ENCODE measurements around the gene RAB6B. TPM values are rescaled to one million over a fixed set of nuclear protein-coding genes. Genes with fewer than 3 reads are reported as not detected.

The RAB6B gene
- total RNA-seq, 3 donors from 2014 or later: 0.15 to 0.63 (median 0.26) TPM

DNA sequence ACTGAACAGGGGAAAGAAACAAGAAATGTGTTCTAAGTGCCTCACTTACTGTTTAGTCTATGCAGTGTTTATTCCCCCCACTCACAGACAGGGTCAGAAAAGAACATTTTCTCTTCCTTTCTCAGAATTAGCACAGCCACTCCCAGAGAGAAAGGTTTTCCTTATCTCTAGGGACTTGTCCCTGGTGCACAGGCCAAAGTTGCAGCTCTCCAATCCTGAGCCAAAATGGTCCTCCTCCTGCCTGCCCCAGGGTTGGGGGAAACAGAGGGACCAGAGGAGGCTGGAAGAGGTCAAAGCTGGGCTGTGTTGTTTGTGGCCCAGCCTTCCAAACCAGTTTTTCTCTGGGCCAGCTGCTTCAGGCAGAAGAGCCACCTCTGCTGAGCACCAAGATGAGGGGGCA, 12.0 kb downstream of the RAB6B start:
- Mint-ChIP-seq H3K4me3 (no peak overlapping the region), H3K4me1 (ENCODE audit: low read depth) (peaks cover 16% of the 10 kb centered on the region), H3K9me3 (peaks cover 4% of the 10 kb centered on the region), H3K36me3 (ENCODE audit: insufficient read depth) (no peaks in the 10 kb centered on the region), H3K27me3 (ENCODE audit: low read depth) (peaks cover 8% of the 10 kb centered on the region)
- DNase-seq (no peak), ATAC-seq (no peak)

- Mint-ChIP-seq H3K9me3 (peaks cover 9% of the 10 kb centered on the region), H3K36me3 (ENCODE audit: insufficient read depth) (no peaks in the 10 kb centered on the region), H3K4me3 (no peak overlapping the region), H3K4me1 (ENCODE audit: low read depth) (peaks cover 16% of the 10 kb centered on the region), H3K27me3 (ENCODE audit: low read depth) (peaks cover 8% of the 10 kb centered on the region)
- ATAC-seq (no peak), DNase-seq (no peak)
Observed at GRCh38 chr3:133882986-133883586, 12.6 kb downstream of the RAB6B start.

- ATAC-seq: no peak
Observed at GRCh38 chr3:133881939-133882825, 13.5 kb downstream of the RAB6B start.

DNA sequence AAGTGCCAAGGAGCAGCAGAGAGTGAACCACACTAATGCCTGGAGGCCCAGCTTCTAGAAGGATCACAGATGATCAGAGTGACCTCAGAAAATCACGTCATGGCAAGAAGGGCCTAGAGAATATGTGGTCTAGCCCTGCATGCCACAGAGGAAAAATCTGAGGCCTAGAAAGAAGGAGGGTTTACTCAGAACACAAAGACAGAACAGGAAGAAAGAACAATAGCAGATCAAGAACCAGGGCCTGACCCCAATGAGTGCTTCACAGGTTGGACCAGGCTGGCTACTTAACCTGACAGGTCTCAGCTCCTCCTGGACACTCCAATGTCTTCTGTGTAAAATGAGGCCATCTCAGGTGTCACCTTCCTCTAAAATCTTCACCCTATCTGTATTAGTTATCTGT, 14.2 kb downstream of the RAB6B start:
- Mint-ChIP-seq H3K9me3 (peaks cover 17% of the 10 kb centered on the region), H3K36me3 (ENCODE audit: insufficient read depth) (no peaks in the 10 kb centered on the region), H3K4me1 (ENCODE audit: low read depth) (peaks cover 16% of the 10 kb centered on the region), H3K27me3 (ENCODE audit: low read depth) (peaks cover 8% of the 10 kb centered on the region), H3K4me3 (no peak overlapping the region)
- DNase-seq (no peak), ATAC-seq (no peak)

More at GRCh38 chr3:133881939-133882825, 13.5 kb downstream of the RAB6B start:
- no peak overlapping the region for H3K4me3 Mint-ChIP-seq
- peaks cover 14% of the 10 kb centered on the region for H3K9me3 Mint-ChIP-seq
- DNase-seq: no peak
- H3K27me3 Mint-ChIP-seq (ENCODE audit: low read depth): peaks cover 8% of the 10 kb centered on the region
- peaks cover 16% of the 10 kb centered on the region for H3K4me1 Mint-ChIP-seq (ENCODE audit: low read depth)
- H3K36me3 Mint-ChIP-seq (ENCODE audit: insufficient read depth): no peaks in the 10 kb centered on the region

DNA sequence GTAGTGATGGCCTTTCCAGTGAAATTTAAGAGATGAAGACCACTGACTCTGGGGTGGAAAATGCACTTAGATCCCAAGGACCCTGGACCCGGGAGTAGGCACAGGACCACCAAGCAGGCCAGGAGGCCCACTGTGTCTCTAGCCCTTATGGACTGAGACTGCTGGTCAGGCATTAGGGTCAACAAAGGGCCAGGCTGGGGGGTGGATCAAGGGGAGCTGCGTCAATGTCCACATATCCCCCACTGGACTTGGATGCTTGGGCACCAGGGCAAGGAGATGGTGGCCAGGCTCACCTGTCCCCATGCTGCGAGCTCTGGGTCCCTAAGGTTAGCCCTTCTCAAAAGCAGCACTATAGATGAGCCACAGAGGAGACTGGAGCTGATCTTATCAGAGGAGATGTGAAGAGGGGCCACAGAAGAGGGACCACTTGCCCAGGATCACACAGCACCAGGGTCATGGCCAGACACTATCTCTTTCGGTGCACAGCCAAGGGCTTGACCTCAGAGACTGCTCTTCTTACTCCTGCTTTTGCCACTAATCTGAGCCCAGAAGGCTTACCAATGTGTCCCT, 14.7 kb downstream of the RAB6B start:
- peaks cover 17% of the 10 kb centered on the region for H3K9me3 Mint-ChIP-seq
- no peaks in the 10 kb centered on the region for H3K36me3 Mint-ChIP-seq (ENCODE audit: insufficient read depth)
- peaks cover 16% of the 10 kb centered on the region for H3K4me1 Mint-ChIP-seq (ENCODE audit: low read depth)
- H3K4me3 Mint-ChIP-seq: no peak overlapping the region
- ATAC-seq: no peak
- peaks cover 5% of the 10 kb centered on the region for H3K27me3 Mint-ChIP-seq (ENCODE audit: low read depth)
- DNase-seq: no peak

GRCh38 chr3:133880287-133880686, 15.4 kb downstream of the RAB6B start:
- Mint-ChIP-seq H3K4me1 (ENCODE audit: low read depth) (peaks cover 16% of the 10 kb centered on the region), H3K9me3 (peaks cover 17% of the 10 kb centered on the region), H3K27me3 (ENCODE audit: low read depth) (peaks cover 3% of the 10 kb centered on the region), H3K4me3 (no peak overlapping the region), H3K36me3 (ENCODE audit: insufficient read depth) (no peaks in the 10 kb centered on the region)
- ATAC-seq (peak; percentile 40 to 46), DNase-seq (no peak)

DNA sequence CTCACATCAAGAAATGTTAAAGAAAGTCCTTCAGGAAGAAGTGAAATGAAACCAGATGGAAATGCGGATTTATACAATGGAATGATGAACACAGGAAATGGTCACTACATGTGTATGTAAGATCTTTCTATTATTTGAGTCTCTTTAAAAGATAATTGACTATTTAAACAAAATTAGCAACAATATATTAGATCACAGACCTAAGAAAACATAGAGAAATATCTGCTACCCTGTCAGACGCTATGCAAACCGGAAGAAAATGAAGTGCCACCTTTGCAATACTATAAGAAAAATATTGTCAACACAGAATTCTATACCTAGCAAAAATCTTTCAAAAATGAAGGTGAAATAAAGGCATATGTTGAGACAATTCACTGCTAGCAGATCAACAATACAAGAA, 17.2 kb downstream of the RAB6B start:
- DNase-seq: no peak
- Mint-ChIP-seq H3K36me3 (ENCODE audit: insufficient read depth) (no peaks in the 10 kb centered on the region), H3K4me3 (no peak overlapping the region), H3K9me3 (peaks cover 17% of the 10 kb centered on the region), H3K27me3 (ENCODE audit: low read depth) (no peaks in the 10 kb centered on the region), H3K4me1 (ENCODE audit: low read depth) (peaks cover 16% of the 10 kb centered on the region)
- no peak for ATAC-seq

- H3K36me3 Mint-ChIP-seq (ENCODE audit: insufficient read depth): no peaks in the 10 kb centered on the region
- ATAC-seq (no peak), DNase-seq (no peak)
- peaks cover 17% of the 10 kb centered on the region for H3K9me3 Mint-ChIP-seq
- H3K4me1 Mint-ChIP-seq (ENCODE audit: low read depth): peaks cover 10% of the 10 kb centered on the region
- H3K4me3 Mint-ChIP-seq: no peak overlapping the region
- H3K27me3 Mint-ChIP-seq (ENCODE audit: low read depth): no peaks in the 10 kb centered on the region
Observed at GRCh38 chr3:133877221-133877620, 18.5 kb downstream of the RAB6B start.

GRCh38 chr3:133874761-133875438, 20.8 kb downstream of the RAB6B start:
- no peak overlapping the region for H3K4me3 Mint-ChIP-seq
- H3K9me3 Mint-ChIP-seq: peaks cover 17% of the 10 kb centered on the region
- H3K27me3 Mint-ChIP-seq (ENCODE audit: low read depth): peaks cover 2% of the 10 kb centered on the region
- ATAC-seq (no peak), DNase-seq (no peak)
- no peaks in the 10 kb centered on the region for H3K4me1 Mint-ChIP-seq (ENCODE audit: low read depth)
- no peaks in the 10 kb centered on the region for H3K36me3 Mint-ChIP-seq (ENCODE audit: insufficient read depth)

DNA sequence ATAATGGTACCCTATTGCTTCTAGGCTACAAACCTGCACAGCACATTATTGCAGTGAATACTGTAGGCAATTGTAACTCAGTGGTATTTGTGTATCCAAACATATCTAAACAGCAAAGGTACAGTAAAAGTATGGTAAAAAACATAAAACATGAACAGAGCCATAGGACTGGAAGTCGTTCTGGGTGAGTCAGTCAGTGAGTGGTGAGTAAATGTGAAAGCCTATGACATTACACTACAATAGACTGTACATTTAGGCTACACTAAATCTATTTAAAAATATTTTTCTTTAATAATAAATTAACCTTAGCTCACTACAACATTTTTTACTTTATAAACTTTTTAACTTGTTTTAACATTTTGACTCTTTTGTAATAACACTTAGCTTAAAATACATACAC, 21.3 kb downstream of the RAB6B start:
- DNase-seq (no peak), ATAC-seq (no peak)
- Mint-ChIP-seq H3K27me3 (ENCODE audit: low read depth) (peaks cover 2% of the 10 kb centered on the region), H3K4me1 (ENCODE audit: low read depth) (no peaks in the 10 kb centered on the region), H3K9me3 (peaks cover 17% of the 10 kb centered on the region), H3K4me3 (no peak overlapping the region), H3K36me3 (ENCODE audit: insufficient read depth) (no peaks in the 10 kb centered on the region)

GRCh38 chr3:133872781-133873180, 22.9 kb downstream of the RAB6B start:
- H3K4me3 Mint-ChIP-seq: no peak overlapping the region
- H3K4me1 Mint-ChIP-seq (ENCODE audit: low read depth): no peaks in the 10 kb centered on the region
- DNase-seq: no peak
- ATAC-seq: no peak
- H3K27me3 Mint-ChIP-seq (ENCODE audit: low read depth): peaks cover 7% of the 10 kb centered on the region
- H3K36me3 Mint-ChIP-seq (ENCODE audit: insufficient read depth): no peaks in the 10 kb centered on the region
- H3K9me3 Mint-ChIP-seq: peaks cover 4% of the 10 kb centered on the region

GRCh38 chr3:133872161-133872560, 23.5 kb downstream of the RAB6B start:
- H3K9me3 Mint-ChIP-seq: peaks cover 3% of the 10 kb centered on the region
- no peaks in the 10 kb centered on the region for H3K4me1 Mint-ChIP-seq (ENCODE audit: low read depth)
- DNase-seq (no peak), ATAC-seq (no peak)
- peaks cover 7% of the 10 kb centered on the region for H3K27me3 Mint-ChIP-seq (ENCODE audit: low read depth)
- no peak overlapping the region for H3K4me3 Mint-ChIP-seq
- H3K36me3 Mint-ChIP-seq (ENCODE audit: insufficient read depth): no peaks in the 10 kb centered on the region

GRCh38 chr3:133871368-133872090, 24.2 kb downstream of the RAB6B start:
- H3K36me3 Mint-ChIP-seq (ENCODE audit: insufficient read depth): no peaks in the 10 kb centered on the region
- DNase-seq (no peak), ATAC-seq (no peak)
- H3K9me3 Mint-ChIP-seq: no peaks in the 10 kb centered on the region
- H3K4me1 Mint-ChIP-seq (ENCODE audit: low read depth): no peaks in the 10 kb centered on the region
- no peak overlapping the region for H3K4me3 Mint-ChIP-seq
- peaks cover 11% of the 10 kb centered on the region for H3K27me3 Mint-ChIP-seq (ENCODE audit: low read depth)

GRCh38 chr3:133870822-133871221, 24.9 kb downstream of the RAB6B start:
- Mint-ChIP-seq H3K9me3 (no peaks in the 10 kb centered on the region), H3K4me3 (no peak overlapping the region), H3K36me3 (ENCODE audit: insufficient read depth) (no peaks in the 10 kb centered on the region), H3K27me3 (ENCODE audit: low read depth) (peaks cover 13% of the 10 kb centered on the region), H3K4me1 (ENCODE audit: low read depth) (no peaks in the 10 kb centered on the region)
- ATAC-seq (no peak), DNase-seq (no peak)

All from activated T-cell treated with anti-CD3 and anti-CD28 coated beads, Interleukin-2, amount 50 U/mL, for 4 hours (primary cell).